HTERT RPE-1 (cell line): ENCODE data around the gene RC3H2.

Experiments
- in situ Hi-C: fragments of 300-500 bp; cut with MboI; formaldehyde crosslinking; loops from 4 replicates; pipeline ENCODE4 v1.14.3; 2020; ENCODE audit warnings: low sequenced_read_pairs

Gene RC3H2

GRCh38 chr9:122904823-122905710 lies at the start of gene RC3H2:
RC3H2 (minus strand) TSS chr9:122905359; CDS start chr9:122897509, 7,850 bp downstream.
- in situ Hi-C loops: no loop called here

- in situ Hi-C loops: no loop called here
Observed at GRCh38 chr9:122954253-122954691, 49.1 kb upstream of the RC3H2 start.

GRCh38 chr9:122951056-122951455 lies 45.9 kb upstream of the RC3H2 start:
- in situ Hi-C loops: no loop called here

- in situ Hi-C loops: no loop called here
Observed at GRCh38 chr9:122950263-122950662, 45.1 kb upstream of the RC3H2 start.

- in situ Hi-C loops: no loop called here
Observed at GRCh38 chr9:122949696-122950095, 44.5 kb upstream of the RC3H2 start.

- in situ Hi-C loops: no loop called here
Observed at GRCh38 chr9:122948313-122948712, 43.2 kb upstream of the RC3H2 start.

GRCh38 chr9:122946461-122947005 lies 41.4 kb upstream of the RC3H2 start:
- in situ Hi-C loops: no loop called here

GRCh38 chr9:122944960-122945888 lies 40.1 kb upstream of the RC3H2 start:
- in situ Hi-C loops: no loop called here

GRCh38 chr9:122941582-122942234 lies 36.5 kb upstream of the RC3H2 start:
- in situ Hi-C loops: no loop called here

GRCh38 chr9:122940749-122941581 lies 35.8 kb upstream of the RC3H2 start, which contains the start of gene RABGAP1:
RABGAP1 (plus strand) TSS chr9:122941020; CDS start chr9:122957060, 16,040 bp downstream.
- in situ Hi-C loops: no loop called here

GRCh38 chr9:122940454-122940748 lies 35.2 kb upstream of the RC3H2 start:
- in situ Hi-C loops: no loop called here

- in situ Hi-C loops: no loop called here
Observed at GRCh38 chr9:122939601-122940000, 34.4 kb upstream of the RC3H2 start.

GRCh38 chr9:122936883-122937282 lies 31.7 kb upstream of the RC3H2 start:
- in situ Hi-C loops: no loop called here

- in situ Hi-C loops: no loop called here
Observed at GRCh38 chr9:122936464-122936863, 31.3 kb upstream of the RC3H2 start.

GRCh38 chr9:122931226-122932121 lies 26.3 kb upstream of the RC3H2 start, which contains the start of gene ZBTB26:
ZBTB26 (minus strand) TSS chr9:122931512; CDS start chr9:122919934, 11,578 bp downstream.
- in situ Hi-C loops: no loop called here

GRCh38 chr9:122930541-122931225 lies 25.5 kb upstream of the RC3H2 start:
- in situ Hi-C loops: no loop called here

- in situ Hi-C loops: no loop called here
Observed at GRCh38 chr9:122929796-122930354, 24.7 kb upstream of the RC3H2 start.

- in situ Hi-C loops: no loop called here
Observed at GRCh38 chr9:122923947-122924346, 18.8 kb upstream of the RC3H2 start.
